ENCODE data around the gene USP19. TPM values are rescaled to one million over a fixed set of nuclear protein-coding genes. Genes with fewer than 3 reads are reported as not detected.

USP19 gene
- total RNA-seq, 5 donors from 2014 or later (not counting 1 experiment from before 2014, with no cell fraction given), result 56.5 to 117 (median 105) TPM

DNA sequence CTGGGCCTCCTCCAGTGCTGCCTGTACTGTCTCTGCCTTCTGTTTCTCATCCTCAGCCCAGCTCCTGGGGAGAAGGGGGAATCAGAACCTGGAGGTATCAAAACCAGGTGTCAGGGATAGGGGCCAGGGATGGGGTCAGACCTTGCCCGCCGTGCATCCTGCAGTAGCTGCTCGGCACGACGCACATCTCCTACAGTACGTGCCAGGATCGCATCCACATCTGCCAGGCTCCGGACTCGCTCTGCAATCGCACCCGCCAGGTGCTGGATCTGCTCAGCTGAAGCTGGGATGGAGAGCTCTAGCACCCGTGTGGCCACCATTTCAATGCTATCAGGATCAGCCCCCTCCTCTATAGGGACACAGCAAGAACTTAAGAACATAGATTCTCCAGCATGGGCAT is 1.4 kb upstream of the USP19 start:
- WGBS (ENCODE audit: insufficient coverage), result 98% methylated on average over 11 of the region's 12 CpGs

GRCh38 chr3:49121132-49121736 is 611 bp upstream of the USP19 start:
- peak overlapping the region; percentile 81 to 95 for H3K4me3 ChIP-seq (ENCODE audit: control insufficient read depth in 1 of 2, extremely low read depth in 1 of 2, low read length in 1 of 2)
- H3K36me3 Mint-ChIP-seq, result peaks cover 16% of the 10 kb centered on the region
- ChIA-PET CTCF (interaction anchor here in 1 of 2 donors (0.8 to 1.7 kb wide), 5 partner anchors 17 to 133 kb away, joined by 3 to 15 read pairs (median 3); partner anchors contain the start of genes IMPDH2, KLHDC8B and QRICH1), POLR2A (interaction anchor here in 1 of 2 donors (0.5 to 1.2 kb wide), 5 partner anchors 17 to 291 kb away, joined by 3 to 17 read pairs (median 3); partner anchors contain the start of genes DALRD3, QRICH1, RHOA and TCTA)
- peak overlapping the region; percentile 87 to 89 for H3K27ac Mint-ChIP-seq
- H3K4me1 ChIP-seq (ENCODE audit: control insufficient read depth in 1 of 2, extremely low read depth in 1 of 2, insufficient read depth in 2 of 2, low read length in 2 of 2), result peaks cover 9 to 42% of the 10 kb centered on the region in 2 experiments
- 71% methylated on average over 7 of the region's 17 CpGs for WGBS (ENCODE audit: insufficient coverage)
- no peaks in the 10 kb centered on the region for H3K27me3 ChIP-seq (replicated peaks in 1 of 2; ENCODE audit: control insufficient read depth in 2 of 2, extremely low read depth in 1 of 2, insufficient read depth in 2 of 2, low read length in 1 of 2)
- no peaks in the 10 kb centered on the region for H3K9me3 Mint-ChIP-seq
- DNase-seq, result peak in 4 of 35 experiments; percentile 5 to 12 (median 7)
- peak overlapping the region; percentile 83 to 85 (median 83) for H3K4me3 Mint-ChIP-seq
- peak overlapping the region; percentile 93 for H3K27ac ChIP-seq (ENCODE audit: low read length)
- peaks cover 3 to 27% of the 10 kb centered on the region in 2 donors for H3K36me3 ChIP-seq (ENCODE audit: control insufficient read depth in 2 of 2, extremely low read depth in 1 of 2, insufficient read depth in 1 of 2, low read length in 1 of 2)
- H3K4me1 Mint-ChIP-seq, result peaks cover 14 to 22% (median 22%) of the 10 kb centered on the region in 3 donors
- no peaks in the 10 kb centered on the region for H3K27me3 Mint-ChIP-seq
- H3K9me3 ChIP-seq, result no peaks in the 10 kb centered on the region
- ATAC-seq (replicated peaks in 1 of 4), result no peak

More for the DNA sequence above, 1.4 kb upstream of the USP19 start:
- CTCF ChIA-PET, result no interaction called here
- H3K27ac Mint-ChIP-seq, result peak overlapping the region; percentile 87 to 89
- Histone ChIP-seq H3K36me3 (ENCODE audit: control insufficient read depth in 2 of 2, extremely low read depth in 1 of 2, insufficient read depth in 1 of 2, low read length in 1 of 2) (peaks cover 0 to 19% of the 10 kb centered on the region in 2 donors), H3K4me3 (ENCODE audit: control insufficient read depth in 1 of 2, extremely low read depth in 1 of 2, low read length in 1 of 2) (no peak overlapping the region), H3K27me3 (replicated peaks in 1 of 2; ENCODE audit: control insufficient read depth in 2 of 2, extremely low read depth in 1 of 2, insufficient read depth in 2 of 2, low read length in 1 of 2) (no peaks in the 10 kb centered on the region), H3K9me3 (no peaks in the 10 kb centered on the region), H3K4me1 (ENCODE audit: control insufficient read depth in 1 of 2, extremely low read depth in 1 of 2, insufficient read depth in 2 of 2, low read length in 2 of 2) (peaks cover 9 to 36% of the 10 kb centered on the region in 2 experiments), H3K27ac (ENCODE audit: low read length) (peak overlapping the region; percentile 93)
- no peaks in the 10 kb centered on the region for H3K27me3 Mint-ChIP-seq
- peaks cover 12% of the 10 kb centered on the region for H3K36me3 Mint-ChIP-seq
- DNase-seq (no peak), ATAC-seq (replicated peaks in 1 of 4) (no peak)
- POLR2A ChIA-PET, result no interaction called here
- H3K9me3 Mint-ChIP-seq, result no peaks in the 10 kb centered on the region
- H3K4me1 Mint-ChIP-seq, result peaks cover 14 to 22% (median 20%) of the 10 kb centered on the region in 3 donors
- peak overlapping the region; percentile 52 to 85 (median 83) for H3K4me3 Mint-ChIP-seq

GRCh38 chr3:49120096-49120437 is 556 bp downstream of the USP19 start:
- peak in 3 of 4 experiments; percentile 1 to 9 (median 3) for ATAC-seq (replicated peaks in 1 of 4)
- Histone ChIP-seq H3K9me3 (no peaks in the 10 kb centered on the region), H3K4me1 (ENCODE audit: control insufficient read depth in 1 of 2, extremely low read depth in 1 of 2, insufficient read depth in 2 of 2, low read length in 2 of 2) (peaks cover 9 to 42% of the 10 kb centered on the region in 2 experiments), H3K36me3 (ENCODE audit: control insufficient read depth in 2 of 2, extremely low read depth in 1 of 2, insufficient read depth in 1 of 2, low read length in 1 of 2) (peaks cover 9 to 38% of the 10 kb centered on the region in 2 donors), H3K27me3 (replicated peaks in 1 of 2; ENCODE audit: control insufficient read depth in 2 of 2, extremely low read depth in 1 of 2, insufficient read depth in 2 of 2, low read length in 1 of 2) (no peaks in the 10 kb centered on the region), H3K27ac (ENCODE audit: low read length) (peak overlapping the region; percentile 93), H3K4me3 (ENCODE audit: control insufficient read depth in 1 of 2, extremely low read depth in 1 of 2, low read length in 1 of 2) (peak overlapping the region; percentile 81 to 95)
- Mint-ChIP-seq H3K4me3 (peak overlapping the region; percentile 83 to 85 (median 83)), H3K27me3 (no peaks in the 10 kb centered on the region), H3K4me1 (peaks cover 14 to 22% (median 22%) of the 10 kb centered on the region in 3 donors), H3K9me3 (no peaks in the 10 kb centered on the region), H3K36me3 (peaks cover 28% of the 10 kb centered on the region), H3K27ac (peak overlapping the region; percentile 87 to 89)
- 0% methylated on average over 9 of the region's 9 CpGs for WGBS (ENCODE audit: insufficient coverage)
- DNase-seq, result peak in 7 of 35 experiments; percentile 5 to 30 (median 10)
- ChIA-PET CTCF (interaction anchor here in 1 of 2 donors (0.5 to 1.7 kb wide), 5 partner anchors 16 to 182 kb away, joined by 3 to 15 read pairs (median 4); partner anchors contain the start of genes KLHDC8B and QRICH1), POLR2A (interaction anchor here in 1 of 2 donors (0.6 kb wide), 1 partner anchor 11 kb away, joined by 3 read pairs; no protein-coding TSS in a partner anchor)

GRCh38 chr3:49119439-49119838 is 1.2 kb downstream of the USP19 start:
- Histone ChIP-seq H3K36me3 (ENCODE audit: control insufficient read depth in 2 of 2, extremely low read depth in 1 of 2, insufficient read depth in 1 of 2, low read length in 1 of 2) (peaks cover 9 to 45% of the 10 kb centered on the region in 2 donors), H3K9me3 (no peaks in the 10 kb centered on the region), H3K27ac (ENCODE audit: low read length) (peak overlapping the region; percentile 93), H3K4me1 (ENCODE audit: control insufficient read depth in 1 of 2, extremely low read depth in 1 of 2, insufficient read depth in 2 of 2, low read length in 2 of 2) (peaks cover 9 to 42% of the 10 kb centered on the region in 2 experiments), H3K4me3 (ENCODE audit: control insufficient read depth in 1 of 2, extremely low read depth in 1 of 2, low read length in 1 of 2) (peak overlapping the region; percentile 81 to 95), H3K27me3 (replicated peaks in 1 of 2; ENCODE audit: control insufficient read depth in 2 of 2, extremely low read depth in 1 of 2, insufficient read depth in 2 of 2, low read length in 1 of 2) (no peaks in the 10 kb centered on the region)
- ChIA-PET CTCF (interaction anchor here in 1 of 2 donors (1.7 kb wide), 1 partner anchor 16 kb away, joined by 4 read pairs; no protein-coding TSS in a partner anchor), POLR2A (interaction anchor here in 1 of 2 donors (0.6 kb wide), 1 partner anchor 11 kb away, joined by 3 read pairs; no protein-coding TSS in a partner anchor)
- WGBS (ENCODE audit: insufficient coverage), result no CpG with 5 or more reads among the region's 3 CpGs
- peak overlapping the region; percentile 83 to 85 (median 83) for H3K4me3 Mint-ChIP-seq
- H3K4me1 Mint-ChIP-seq, result peaks cover 14 to 22% (median 22%) of the 10 kb centered on the region in 3 donors
- peak overlapping the region in 1 of 2 donors; percentile 39 for H3K27ac Mint-ChIP-seq
- no peaks in the 10 kb centered on the region for H3K27me3 Mint-ChIP-seq
- peaks cover 34% of the 10 kb centered on the region for H3K36me3 Mint-ChIP-seq
- ATAC-seq (replicated peaks in 1 of 4) (no peak), DNase-seq (no peak)
- H3K9me3 Mint-ChIP-seq, result no peaks in the 10 kb centered on the region

GRCh38 chr3:49119036-49119435 is 1.6 kb downstream of the USP19 start:
- H3K4me1 ChIP-seq (ENCODE audit: control insufficient read depth in 1 of 2, extremely low read depth in 1 of 2, insufficient read depth in 2 of 2, low read length in 2 of 2), result peaks cover 9 to 42% of the 10 kb centered on the region in 2 experiments
- no peaks in the 10 kb centered on the region for H3K27me3 ChIP-seq (replicated peaks in 1 of 2; ENCODE audit: control insufficient read depth in 2 of 2, extremely low read depth in 1 of 2, insufficient read depth in 2 of 2, low read length in 1 of 2)
- 96% methylated on average over 10 of the region's 10 CpGs for WGBS (ENCODE audit: insufficient coverage)
- peaks cover 12 to 49% of the 10 kb centered on the region in 2 donors for H3K36me3 ChIP-seq (ENCODE audit: control insufficient read depth in 2 of 2, extremely low read depth in 1 of 2, insufficient read depth in 1 of 2, low read length in 1 of 2)
- H3K27ac ChIP-seq (ENCODE audit: low read length), result peak overlapping the region; percentile 93
- H3K36me3 Mint-ChIP-seq, result peaks cover 36% of the 10 kb centered on the region
- H3K27me3 Mint-ChIP-seq, result no peaks in the 10 kb centered on the region
- H3K9me3 Mint-ChIP-seq, result no peaks in the 10 kb centered on the region
- peaks cover 14 to 22% (median 22%) of the 10 kb centered on the region in 3 donors for H3K4me1 Mint-ChIP-seq
- H3K4me3 Mint-ChIP-seq, result peak overlapping the region; percentile 83 to 85 (median 83)
- CTCF ChIA-PET, result no interaction called here
- POLR2A ChIA-PET, result no interaction called here
- ATAC-seq (replicated peaks in 1 of 4) (no peak), DNase-seq (no peak)
- H3K4me3 ChIP-seq (ENCODE audit: control insufficient read depth in 1 of 2, extremely low read depth in 1 of 2, low read length in 1 of 2), result no peak overlapping the region
- peak overlapping the region in 1 of 2 donors; percentile 39 for H3K27ac Mint-ChIP-seq
- H3K9me3 ChIP-seq, result no peaks in the 10 kb centered on the region

- H3K27me3 Mint-ChIP-seq, result no peaks in the 10 kb centered on the region
- Histone ChIP-seq H3K27ac (ENCODE audit: low read length) (no peak overlapping the region), H3K27me3 (replicated peaks in 1 of 2; ENCODE audit: control insufficient read depth in 2 of 2, extremely low read depth in 1 of 2, insufficient read depth in 2 of 2, low read length in 1 of 2) (no peaks in the 10 kb centered on the region), H3K36me3 (ENCODE audit: control insufficient read depth in 2 of 2, extremely low read depth in 1 of 2, insufficient read depth in 1 of 2, low read length in 1 of 2) (peaks cover 39 to 86% of the 10 kb centered on the region in 2 donors), H3K4me1 (ENCODE audit: control insufficient read depth in 1 of 2, extremely low read depth in 1 of 2, insufficient read depth in 2 of 2, low read length in 2 of 2) (peaks cover 0 to 8% of the 10 kb centered on the region in 2 experiments), H3K4me3 (ENCODE audit: control insufficient read depth in 1 of 2, extremely low read depth in 1 of 2, low read length in 1 of 2) (no peak overlapping the region), H3K9me3 (no peaks in the 10 kb centered on the region)
- H3K36me3 Mint-ChIP-seq, result peaks cover 56% of the 10 kb centered on the region
- H3K4me1 Mint-ChIP-seq, result peaks cover 0 to 2% (median 2%) of the 10 kb centered on the region in 3 donors
- H3K27ac Mint-ChIP-seq, result no peak overlapping the region
- no peaks in the 10 kb centered on the region for H3K9me3 Mint-ChIP-seq
- CTCF ChIA-PET, result no interaction called here
- 98% methylated on average over 11 of the region's 14 CpGs for WGBS (ENCODE audit: insufficient coverage)
- no peak for ATAC-seq (replicated peaks in 1 of 4)
- no peak overlapping the region for H3K4me3 Mint-ChIP-seq
- no peak for DNase-seq
- POLR2A ChIA-PET, result no interaction called here
Observed at GRCh38 chr3:49112262-49112661, 8.4 kb downstream of the USP19 start.
